Breast epithelium (tissue), 3 donors: ENCODE measurements around the gene ERGIC1.

Source experiments
- POLR2A ChIP-seq: fragments of 450-650 bp; IDR thresholded peaks from one replicate; pipeline ENCODE4 v1.6.1; 2016; ENCODE audit warnings: antibody characterized with exemption, mild to moderate bottlenecking, moderate library complexity
- TF ChIP-seq, protein P1 (sequence below), 3 donors: fragments of 450-650 bp; IDR thresholded peaks; one replicate each; pipeline ENCODE4 v1.5.1; 2016 to 2017; ENCODE audit warnings: antibody characterized with exemption in 3 of 3, mild to moderate bottlenecking in 3 of 3, moderate library complexity in 3 of 3

GRCh38 chr5:172926796-172927195 is 92.7 kb downstream of the ERGIC1 start:
- TF ChIP-seq, protein P1, sequence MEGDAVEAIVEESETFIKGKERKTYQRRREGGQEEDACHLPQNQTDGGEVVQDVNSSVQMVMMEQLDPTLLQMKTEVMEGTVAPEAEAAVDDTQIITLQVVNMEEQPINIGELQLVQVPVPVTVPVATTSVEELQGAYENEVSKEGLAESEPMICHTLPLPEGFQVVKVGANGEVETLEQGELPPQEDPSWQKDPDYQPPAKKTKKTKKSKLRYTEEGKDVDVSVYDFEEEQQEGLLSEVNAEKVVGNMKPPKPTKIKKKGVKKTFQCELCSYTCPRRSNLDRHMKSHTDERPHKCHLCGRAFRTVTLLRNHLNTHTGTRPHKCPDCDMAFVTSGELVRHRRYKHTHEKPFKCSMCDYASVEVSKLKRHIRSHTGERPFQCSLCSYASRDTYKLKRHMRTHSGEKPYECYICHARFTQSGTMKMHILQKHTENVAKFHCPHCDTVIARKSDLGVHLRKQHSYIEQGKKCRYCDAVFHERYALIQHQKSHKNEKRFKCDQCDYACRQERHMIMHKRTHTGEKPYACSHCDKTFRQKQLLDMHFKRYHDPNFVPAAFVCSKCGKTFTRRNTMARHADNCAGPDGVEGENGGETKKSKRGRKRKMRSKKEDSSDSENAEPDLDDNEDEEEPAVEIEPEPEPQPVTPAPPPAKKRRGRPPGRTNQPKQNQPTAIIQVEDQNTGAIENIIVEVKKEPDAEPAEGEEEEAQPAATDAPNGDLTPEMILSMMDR (IDR thresholded peaks at IDR 0.05): no peak
- no peak for TF ChIP-seq POLR2A
